Lung (tissue), 12 donors: ENCODE data around the gene FAM222A. TPM values are rescaled to one million over a fixed set of nuclear protein-coding genes. Genes with fewer than 3 reads are reported as not detected.
A peak's percentile ranks its signal among the peaks of the same experiment; 100 is the strongest.

Experiments used
- ATAC-seq: fragments of 200-7000 bp; cut with Tn5 transposase; one replicate; pipeline ENCODE4 v1.9.1; 2020; ENCODE audit warnings: moderate number of reproducible peaks; ENCODE audit not compliant: insufficient read depth, low FRiP score
- DNase-seq, 3 donors: peaks; one replicate each; pipeline ENCODE4 v3.0.0-alpha.2; 2013 to 2017
- H3K27ac ChIP-seq, 2 donors: one replicate each; pipeline ENCODE4 v1.5.1; 2013; ENCODE audit warnings: mild to moderate bottlenecking in 2 of 2, moderate library complexity in 2 of 2, control low read depth in 1 of 2, inconsistent platforms in 1 of 2, low read depth in 1 of 2, low read length in 1 of 2
- H3K27me3 ChIP-seq, 3 donors: one replicate each; pipeline ENCODE4 v1.5.1; 2013; ENCODE audit warnings: low read length in 2 of 3; ENCODE audit not compliant: control insufficient read depth in 3 of 3, insufficient read depth in 3 of 3
- H3K36me3 ChIP-seq, 4 donors: one replicate each; pipeline ENCODE4 v1.5.1; 2013; ENCODE audit warnings: low read length in 4 of 4, mild to moderate bottlenecking in 1 of 4, moderate library complexity in 1 of 4; ENCODE audit not compliant: control insufficient read depth in 4 of 4, insufficient read depth in 4 of 4
- H3K4me1 ChIP-seq, 5 donors: one replicate each; pipeline ENCODE4 v1.5.1; 2013; ENCODE audit warnings: low read length in 5 of 5, mild to moderate bottlenecking in 2 of 5, moderate library complexity in 1 of 5; ENCODE audit not compliant: control insufficient read depth in 5 of 5, insufficient read depth in 5 of 5
- H3K4me3 ChIP-seq: one replicate; pipeline ENCODE4 v1.5.1; 2013; ENCODE audit warnings: mild to moderate bottlenecking, control low read depth, moderate library complexity
- H3K9ac ChIP-seq, 2 donors: one replicate each; pipeline ENCODE4 v1.5.1; 2013; ENCODE audit warnings: low read length in 2 of 2, control low read depth in 1 of 2; ENCODE audit not compliant: insufficient read depth in 1 of 2
- H3K9me3 ChIP-seq, 4 donors: one replicate each; pipeline ENCODE4 v1.5.1; 2013; ENCODE audit warnings: low read length in 3 of 4, mild to moderate bottlenecking in 1 of 4, moderate library complexity in 1 of 4; ENCODE audit not compliant: control insufficient read depth in 4 of 4, insufficient read depth in 3 of 4
- CTCF ChIP-seq: IDR thresholded peaks from 2 replicates; pipeline ENCODE4 v1.5.1; 2012; ENCODE audit warnings: mild to moderate bottlenecking; ENCODE audit errors: control extremely low read depth, extremely low read depth
- WGBS, 2 donors: extraction: QIAGEN DNeasy Blood & Tissue Kit; methylation state at CpG; one replicate each; pipeline ENCODE4 v1.1.7; 2013; 5-methylcytosine and 5-hydroxymethylcytosine counted together
- polyA plus RNA-seq, 2 donors: library from polyadenylated mRNA; stranded (reverse); fragments of 200-250 nt; gene quantifications; one replicate each; pipeline ENCODE4 v1.2.1, GENCODE V29; 2013
- total RNA-seq, 2 donors: library from RNA; depleted of rRNA in 1 of 2; stranded (reverse); fragments of >200 nt in 1 of 2; gene quantifications; one replicate each; pipeline ENCODE4 v1.2.1, GENCODE V29; 2014 to 2021
- donor health status: control.
- donor health status: control.
- donor health status: Bipolar disorder and iron deficiency.
- donor health status: healthy.
- donor health status: DM: yes; HTN: yes; CAD: no.

The FAM222A gene
- total and polyA plus RNA-seq, 4 donors: 0.28 to 2.6 (median 1.1) TPM

GRCh38 chr12:109818905-109819500, 105.4 kb downstream of the FAM222A start:
- Histone ChIP-seq H3K9me3 (no peaks in the 10 kb centered on the region), H3K9ac (peak overlapping the region in 1 of 2 donors; percentile 21), H3K4me1 (peaks cover 0 to 5% (median 0%) of the 10 kb centered on the region in 5 donors), H3K27me3 (no peaks in the 10 kb centered on the region), H3K36me3 (no peaks in the 10 kb centered on the region), H3K4me3 (no peak overlapping the region), H3K27ac (no peak overlapping the region)
- DNase-seq (peak in 1 of 3 donors; percentile 33), ATAC-seq (no peak)
- no peak for TF ChIP-seq CTCF
- 57 to 72% methylated on average over 10 of the region's 10 CpGs for WGBS, 2 donors

Other genes with a start within 250 kb of the FAM222A start
- 10 to 100 TPM; 56.3 to 72.6 TPM for gene KCTD10, start 236.5 kb upstream of the FAM222A start, total RNA-seq
- 10 to 100 TPM; 21.7 to 51.1 TPM for gene KCTD10, start 236.5 kb upstream of the FAM222A start, polyA plus RNA-seq
- 10 to 100 TPM; 38.7 to 58.9 TPM for gene UBE3B, start 236.2 kb upstream of the FAM222A start, total RNA-seq
- gene UBE3B, start 236.2 kb upstream of the FAM222A start, polyA plus RNA-seq: 10 to 100 TPM in 1 of 2 donors, 1 to 10 TPM in 1; 10.0 to 15.0 TPM
- gene MMAB, start 140.3 kb upstream of the FAM222A start, total RNA-seq: 10 to 100 TPM; 23.8 to 86.4 TPM
- 10 to 100 TPM; 69.3 to 90.2 TPM for gene MMAB, start 140.3 kb upstream of the FAM222A start, polyA plus RNA-seq
- 10 to 100 TPM; 22.4 to 42.6 TPM for gene MVK, start 140.0 kb upstream of the FAM222A start, total RNA-seq
- 10 to 100 TPM; 31.7 to 62.7 TPM for gene MVK, start 140.0 kb upstream of the FAM222A start, polyA plus RNA-seq
- 1 to 10 TPM; 2.1 to 6.5 TPM for gene TRPV4, start 119.6 kb downstream of the FAM222A start, total RNA-seq
- gene TRPV4, start 119.6 kb downstream of the FAM222A start, polyA plus RNA-seq: 1 to 10 TPM; 1.9 to 2.3 TPM
- gene GLTP, start 166.7 kb downstream of the FAM222A start, total RNA-seq: 10 to 100 TPM; 35.5 to 49.2 TPM
- gene GLTP, start 166.7 kb downstream of the FAM222A start, polyA plus RNA-seq: 10 to 100 TPM; 31.2 to 46.1 TPM
- 10 to 100 TPM; 13.2 to 17.5 TPM for gene TCHP, start 186.4 kb downstream of the FAM222A start, total RNA-seq
- gene TCHP, start 186.4 kb downstream of the FAM222A start, polyA plus RNA-seq: 10 to 100 TPM; 10.4 to 10.8 TPM